ENCODE data around the gene CCIN. TPM values are rescaled to one million over a fixed set of nuclear protein-coding genes. Genes with fewer than 3 reads are reported as not detected.

The CCIN gene
- total and polyA plus RNA-seq, 2 of the 4 experiments (the other 2 are of a cell fraction), result 0.80 to 1.1 TPM

GRCh38 chr9:36143245-36143641 is 25.9 kb upstream of the CCIN start:
- dilution Hi-C loops (cut with HindIII; ENCODE audit: low sequenced_read_pairs, unreplicated experiment), result no loop called here
- CTCF ChIA-PET, result interaction anchor here (0.9 kb wide), 1 partner anchor 187 kb away, joined by 3 read pairs; no protein-coding TSS in a partner anchor
- TF ChIP-seq BHLHE40 (IDR thresholded peaks at IDR 0.05; ENCODE audit: low read depth, low read length) (no peak), USF2 (IDR thresholded peaks at IDR 0.05; ENCODE audit: low read depth, low read length) (no peak), RFX5 (IDR thresholded peaks at IDR 0.05; ENCODE audit: low read depth, low read length) (no peak), MXI1 (IDR thresholded peaks at IDR 0.05; ENCODE audit: borderline replicate concordance, low read depth, low read length) (no peak), RAD21 (IDR thresholded peaks at IDR 0.05; ENCODE audit: low read length) (no peak), CEBPB (IDR thresholded peaks at IDR 0.05; ENCODE audit: low read depth, low read length) (no peak), MAFK (IDR thresholded peaks at IDR 0.05; ENCODE audit: low read depth, low read length) (no peak)
- TF ChIP-seq, protein P1, sequence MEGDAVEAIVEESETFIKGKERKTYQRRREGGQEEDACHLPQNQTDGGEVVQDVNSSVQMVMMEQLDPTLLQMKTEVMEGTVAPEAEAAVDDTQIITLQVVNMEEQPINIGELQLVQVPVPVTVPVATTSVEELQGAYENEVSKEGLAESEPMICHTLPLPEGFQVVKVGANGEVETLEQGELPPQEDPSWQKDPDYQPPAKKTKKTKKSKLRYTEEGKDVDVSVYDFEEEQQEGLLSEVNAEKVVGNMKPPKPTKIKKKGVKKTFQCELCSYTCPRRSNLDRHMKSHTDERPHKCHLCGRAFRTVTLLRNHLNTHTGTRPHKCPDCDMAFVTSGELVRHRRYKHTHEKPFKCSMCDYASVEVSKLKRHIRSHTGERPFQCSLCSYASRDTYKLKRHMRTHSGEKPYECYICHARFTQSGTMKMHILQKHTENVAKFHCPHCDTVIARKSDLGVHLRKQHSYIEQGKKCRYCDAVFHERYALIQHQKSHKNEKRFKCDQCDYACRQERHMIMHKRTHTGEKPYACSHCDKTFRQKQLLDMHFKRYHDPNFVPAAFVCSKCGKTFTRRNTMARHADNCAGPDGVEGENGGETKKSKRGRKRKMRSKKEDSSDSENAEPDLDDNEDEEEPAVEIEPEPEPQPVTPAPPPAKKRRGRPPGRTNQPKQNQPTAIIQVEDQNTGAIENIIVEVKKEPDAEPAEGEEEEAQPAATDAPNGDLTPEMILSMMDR (conservative IDR thresholded peaks at IDR 0.05; ENCODE audit: low read depth, low read length), result no peak

More at GRCh38 chr9:36143245-36143641, 25.9 kb upstream of the CCIN start:
- H3K4me1 ChIP-seq (ENCODE audit: control insufficient read depth, insufficient read depth, low read length), result peaks cover 18% of the 10 kb centered on the region
- H3K27me3 ChIP-seq (ENCODE audit: control insufficient read depth, insufficient read depth, low read length), result no peaks in the 10 kb centered on the region
- ATAC-seq (ENCODE audit: low read depth), result no peak
- no peak overlapping the region for H2BK5ac ChIP-seq (ENCODE audit: low read depth, low read length, poor library complexity, severe bottlenecking)
- peaks cover 44% of the 10 kb centered on the region for H3K36me3 ChIP-seq (ENCODE audit: control insufficient read depth, insufficient read depth, low read length)
- no peak overlapping the region for H3K23ac ChIP-seq (ENCODE audit: low read depth, low read length)
- no peak overlapping the region; the same call in 1 of the 2 replicates for H2AK5ac ChIP-seq (ENCODE audit: low read depth, low read length)
- POLR2A ChIA-PET (ENCODE audit: unreplicated experiment), result no interaction called here
- no peak overlapping the region for H3K18ac ChIP-seq (ENCODE audit: low read depth, low read length)
- no peak overlapping the region for H4K5ac ChIP-seq (ENCODE audit: low read depth, low read length)
- no peak overlapping the region for H4K91ac ChIP-seq (ENCODE audit: insufficient read depth, low read depth, low read length)
- no TSS peak for BruUV-seq (replicated peaks)
- H2BK15ac ChIP-seq (ENCODE audit: low read depth, low read length), result no peak overlapping the region
- WGBS, 2 experiments (ENCODE audit: extremely low coverage in 2 of 2, insufficient read length in 1 of 2), result 75% methylated on average over 6 of the region's 13 CpGs; no CpG with 5 or more reads in 1 of the 2 experiments
- H4K8ac ChIP-seq (ENCODE audit: low read depth in 2 of 2, low read length in 2 of 2), result no peak overlapping the region
- intact Hi-C loops (cut with micrococcal nuclease), result no loop called here
- peaks cover 53% of the 10 kb centered on the region for H4K20me1 ChIP-seq (ENCODE audit: insufficient read depth, low read length)
- no peak overlapping the region for H3K27ac ChIP-seq (ENCODE audit: insufficient read depth, low read length)
- no peak overlapping the region for H3K4me2 ChIP-seq (ENCODE audit: low read depth, low read length)
- H3K79me1 ChIP-seq (ENCODE audit: low read depth in 1 of 2, low read length in 2 of 2), result peaks cover 39 to 93% of the 10 kb centered on the region in 2 experiments
- H3K9ac ChIP-seq (ENCODE audit: low read depth, low read length), result no peak overlapping the region
- DNase-seq, result no peak
- no peak overlapping the region for H2BK120ac ChIP-seq (ENCODE audit: low read depth, low read length)
- no peaks in the 10 kb centered on the region for H3K9me3 ChIP-seq (ENCODE audit: control insufficient read depth, insufficient read depth, low read length)
- H3K4me3 ChIP-seq (ENCODE audit: insufficient read depth, low read depth, low read length), result no peak overlapping the region
- H3K14ac ChIP-seq (replicated peaks; ENCODE audit: low read depth, low read length), result no peak overlapping the region
- H2BK20ac ChIP-seq (ENCODE audit: low read depth, low read length), result no peak overlapping the region
- H3K4ac ChIP-seq (ENCODE audit: low read depth, low read length), result peak overlapping the region; percentile 0; the same call in 1 of the 2 replicates
- in situ Hi-C loops (cut with MboI; ENCODE audit: low sequenced_read_pairs), result no loop called here
- H2AFZ ChIP-seq (replicated peaks; ENCODE audit: low read length, poor library complexity), result no peak overlapping the region
- H2AK9ac ChIP-seq (replicated peaks; ENCODE audit: low read depth, low read length, poor library complexity), result peak overlapping the region; percentile 1
- H3K9me1 ChIP-seq (ENCODE audit: insufficient read depth, low read length), result peaks cover 24% of the 10 kb centered on the region; the same call in 1 of the 2 replicates
- no peak overlapping the region for H3K56ac ChIP-seq (ENCODE audit: extremely low read depth, insufficient read depth, low read length)
